Testis (tissue), 2 donors: Measurements from ENCODE around the gene TBC1D3D.
"Not testable (repeated sequence)": the region's sequence is repeated elsewhere in the genome, so short reads cannot be mapped to it uniquely, and the experiment has no call there.

ENCODE experiments used
- POLR2A ChIP-seq: fragments of 450-650 bp; IDR thresholded peaks from one replicate; pipeline ENCODE4 v1.6.1; 2017; ENCODE audit warnings: antibody characterized with exemption, mild to moderate bottlenecking, moderate library complexity
- TF ChIP-seq, protein P1 (sequence below), 3 experiments: fragments of 450-650 bp in 2 of 3; fragments of 200-600 bp in 1 of 3; sonication (generic) in 1 of 3; IDR thresholded peaks; one replicate each; pipeline ENCODE4 v1.5.1; 2016 to 2019; ENCODE audit warnings: antibody characterized with exemption in 3 of 3, mild to moderate bottlenecking in 2 of 3, moderate library complexity in 1 of 3

DNA sequence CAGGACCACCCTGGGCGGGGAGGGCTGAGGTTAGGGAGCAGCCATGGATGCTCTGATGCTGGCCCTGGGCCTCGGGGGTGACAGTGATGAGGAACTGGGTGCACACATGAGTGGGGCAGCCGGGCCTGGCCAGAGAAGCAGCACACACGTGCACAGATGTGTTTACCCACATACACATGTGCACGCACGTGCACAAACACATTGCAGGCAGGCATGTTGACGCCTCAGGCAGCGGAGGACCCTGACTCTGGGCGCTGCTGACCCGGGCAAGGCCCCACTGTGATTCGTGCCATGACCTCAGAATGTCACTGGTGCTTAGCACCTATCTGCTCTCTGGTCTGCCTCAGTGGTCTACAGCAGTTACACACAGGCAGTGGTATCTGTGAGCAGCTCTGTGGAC is at the start of gene TBC1D3D:
- TF ChIP-seq, protein P1, sequence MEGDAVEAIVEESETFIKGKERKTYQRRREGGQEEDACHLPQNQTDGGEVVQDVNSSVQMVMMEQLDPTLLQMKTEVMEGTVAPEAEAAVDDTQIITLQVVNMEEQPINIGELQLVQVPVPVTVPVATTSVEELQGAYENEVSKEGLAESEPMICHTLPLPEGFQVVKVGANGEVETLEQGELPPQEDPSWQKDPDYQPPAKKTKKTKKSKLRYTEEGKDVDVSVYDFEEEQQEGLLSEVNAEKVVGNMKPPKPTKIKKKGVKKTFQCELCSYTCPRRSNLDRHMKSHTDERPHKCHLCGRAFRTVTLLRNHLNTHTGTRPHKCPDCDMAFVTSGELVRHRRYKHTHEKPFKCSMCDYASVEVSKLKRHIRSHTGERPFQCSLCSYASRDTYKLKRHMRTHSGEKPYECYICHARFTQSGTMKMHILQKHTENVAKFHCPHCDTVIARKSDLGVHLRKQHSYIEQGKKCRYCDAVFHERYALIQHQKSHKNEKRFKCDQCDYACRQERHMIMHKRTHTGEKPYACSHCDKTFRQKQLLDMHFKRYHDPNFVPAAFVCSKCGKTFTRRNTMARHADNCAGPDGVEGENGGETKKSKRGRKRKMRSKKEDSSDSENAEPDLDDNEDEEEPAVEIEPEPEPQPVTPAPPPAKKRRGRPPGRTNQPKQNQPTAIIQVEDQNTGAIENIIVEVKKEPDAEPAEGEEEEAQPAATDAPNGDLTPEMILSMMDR (IDR thresholded peaks at IDR 0.05), result not testable (repeated sequence)
- TF ChIP-seq POLR2A, result not testable (repeated sequence)
